ENCODE measurements around the gene IQSEC3.
A peak's percentile ranks its signal among the peaks of the same experiment; 100 is the strongest.

The IQSEC3 gene

GRCh38 chr12:218221-218620 is 151.7 kb downstream of the IQSEC3 start:
- no peak overlapping the region for H3K4me3 ChIP-seq (ENCODE audit: low read depth, low read length)
- no peak for DNase-seq (ENCODE audit: low read depth)
- TF ChIP-seq, protein P1, sequence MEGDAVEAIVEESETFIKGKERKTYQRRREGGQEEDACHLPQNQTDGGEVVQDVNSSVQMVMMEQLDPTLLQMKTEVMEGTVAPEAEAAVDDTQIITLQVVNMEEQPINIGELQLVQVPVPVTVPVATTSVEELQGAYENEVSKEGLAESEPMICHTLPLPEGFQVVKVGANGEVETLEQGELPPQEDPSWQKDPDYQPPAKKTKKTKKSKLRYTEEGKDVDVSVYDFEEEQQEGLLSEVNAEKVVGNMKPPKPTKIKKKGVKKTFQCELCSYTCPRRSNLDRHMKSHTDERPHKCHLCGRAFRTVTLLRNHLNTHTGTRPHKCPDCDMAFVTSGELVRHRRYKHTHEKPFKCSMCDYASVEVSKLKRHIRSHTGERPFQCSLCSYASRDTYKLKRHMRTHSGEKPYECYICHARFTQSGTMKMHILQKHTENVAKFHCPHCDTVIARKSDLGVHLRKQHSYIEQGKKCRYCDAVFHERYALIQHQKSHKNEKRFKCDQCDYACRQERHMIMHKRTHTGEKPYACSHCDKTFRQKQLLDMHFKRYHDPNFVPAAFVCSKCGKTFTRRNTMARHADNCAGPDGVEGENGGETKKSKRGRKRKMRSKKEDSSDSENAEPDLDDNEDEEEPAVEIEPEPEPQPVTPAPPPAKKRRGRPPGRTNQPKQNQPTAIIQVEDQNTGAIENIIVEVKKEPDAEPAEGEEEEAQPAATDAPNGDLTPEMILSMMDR (IDR thresholded peaks at IDR 0.05; ENCODE audit: low read depth, low read length, missing control alignments) = no peak

DNA sequence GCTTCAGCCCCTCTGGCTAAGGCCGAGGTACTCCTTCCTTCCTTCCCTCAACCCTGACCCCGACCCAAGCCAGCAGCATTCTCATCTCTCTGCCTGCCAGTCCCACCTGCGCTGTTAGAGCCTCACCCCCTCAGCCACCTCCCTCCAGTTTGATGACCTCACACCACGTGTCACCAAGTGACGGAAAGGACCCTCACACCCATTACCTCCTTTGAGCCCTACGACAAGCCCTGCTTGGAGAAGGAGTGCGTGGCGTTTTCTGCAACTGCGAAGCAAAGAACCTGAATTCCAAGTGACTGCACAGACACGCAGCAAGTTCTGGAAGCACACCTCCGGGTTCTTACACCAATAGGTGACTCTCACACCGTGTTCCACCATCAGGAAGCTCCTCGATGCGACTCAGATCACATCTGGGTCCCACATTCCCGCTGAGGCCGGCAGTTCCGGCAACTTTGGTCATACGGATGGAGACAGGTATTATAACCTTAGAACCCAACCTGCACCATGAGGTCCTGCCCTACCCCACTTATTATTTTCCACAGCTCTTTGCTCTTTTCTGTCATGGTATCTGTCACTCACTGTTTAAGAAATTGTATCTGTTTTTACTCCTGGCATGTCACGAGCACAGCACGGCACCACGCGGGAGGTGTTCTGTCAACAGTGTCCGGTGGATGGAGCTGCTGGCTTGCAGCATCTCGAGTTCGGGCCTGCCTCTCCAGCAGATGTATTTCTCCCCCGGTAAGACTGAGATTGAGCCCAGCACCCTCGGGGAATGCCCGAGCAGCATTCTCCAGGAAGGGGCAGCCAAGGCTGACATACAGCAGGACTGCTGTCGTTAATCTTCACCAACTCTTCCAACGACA is 152.4 kb downstream of the IQSEC3 start:
- TF ChIP-seq, protein P1 (IDR thresholded peaks at IDR 0.05; ENCODE audit: low read depth, low read length, missing control alignments) = no peak
- H3K4me3 ChIP-seq (ENCODE audit: low read depth, low read length) = no peak overlapping the region
- DNase-seq (ENCODE audit: low read depth) = no peak

GRCh38 chr12:219891-220352 is 153.4 kb downstream of the IQSEC3 start:
- peak; percentile 18 for DNase-seq (ENCODE audit: low read depth)
- TF ChIP-seq, protein P1 (IDR thresholded peaks at IDR 0.05; ENCODE audit: low read depth, low read length, missing control alignments) = peak; percentile 84
- no peak overlapping the region for H3K4me3 ChIP-seq (ENCODE audit: low read depth, low read length)

DNA sequence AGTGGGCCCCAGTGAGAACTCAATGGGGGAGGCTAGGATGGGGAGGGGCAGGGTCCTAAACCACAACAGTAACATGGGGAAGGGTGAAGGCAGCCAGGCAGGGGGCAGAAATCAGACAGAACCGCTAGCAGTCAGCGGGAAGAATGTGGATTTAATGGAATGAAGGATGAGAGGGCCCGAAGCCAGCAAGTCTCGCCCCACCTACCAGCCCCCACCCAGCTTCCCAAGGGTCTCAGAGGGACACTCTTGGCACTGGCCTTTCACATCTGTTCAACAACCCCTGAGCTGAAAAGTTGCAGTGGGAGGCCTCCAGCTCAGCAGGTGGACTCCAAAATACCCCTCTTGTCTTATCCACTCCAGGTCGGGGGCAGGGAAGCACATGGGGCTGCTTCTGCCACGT is 153.9 kb downstream of the IQSEC3 start:
- DNase-seq (ENCODE audit: low read depth) = no peak

GRCh38 chr12:220946-221550 is 154.5 kb downstream of the IQSEC3 start:
- TF ChIP-seq, protein P1 (IDR thresholded peaks at IDR 0.05; ENCODE audit: low read depth, low read length, missing control alignments) = no peak
- no peak for DNase-seq (ENCODE audit: low read depth)

More for the DNA sequence above, 153.9 kb downstream of the IQSEC3 start:
- TF ChIP-seq, protein P1 (IDR thresholded peaks at IDR 0.05; ENCODE audit: low read depth, low read length, missing control alignments) = no peak
- no peak overlapping the region for H3K4me3 ChIP-seq (ENCODE audit: low read depth, low read length)

GRCh38 chr12:221736-222135 is 155.2 kb downstream of the IQSEC3 start:
- TF ChIP-seq, protein P1 (IDR thresholded peaks at IDR 0.05; ENCODE audit: low read depth, low read length, missing control alignments) = no peak
- no peak overlapping the region for H3K4me3 ChIP-seq (ENCODE audit: low read depth, low read length)
- DNase-seq (ENCODE audit: low read depth) = no peak

More at GRCh38 chr12:220946-221550, 154.5 kb downstream of the IQSEC3 start:
- no peak overlapping the region for H3K4me3 ChIP-seq (ENCODE audit: low read depth, low read length)

Measured in GM12864 (cell line).